ES-I3 (cell line): ENCODE results near the gene HYPK.

ENCODE experiments used
- H3K36me3 ChIP-seq: 2 replicates; pipeline ENCODE4 v1.6.1; 2013; ENCODE audit warnings: mild to moderate bottlenecking, low read length, control low read depth, moderate library complexity; ENCODE audit not compliant: insufficient read depth
- H3K4me1 ChIP-seq: 2 replicates; pipeline ENCODE4 v1.6.1; 2013; ENCODE audit warnings: mild to moderate bottlenecking, control low read depth, low read length; ENCODE audit not compliant: insufficient read depth
- H3K9ac ChIP-seq: 2 replicates; pipeline ENCODE4 v1.6.1; 2013; ENCODE audit warnings: low read depth, mild to moderate bottlenecking, low read length, moderate library complexity
- H3K9me3 ChIP-seq: 2 replicates; pipeline ENCODE4 v1.6.1; 2013; ENCODE audit warnings: mild to moderate bottlenecking, low read length, moderate library complexity; ENCODE audit not compliant: control insufficient read depth, insufficient read depth

The HYPK gene

GRCh38 chr15:43852607-43853006 lies 52.2 kb downstream of the HYPK start:
- Histone ChIP-seq H3K4me1 (no peaks in the 10 kb centered on the region), H3K36me3 (no peaks in the 10 kb centered on the region), H3K9me3 (no peaks in the 10 kb centered on the region), H3K9ac (no peak overlapping the region)
